GM12865 (cell line): Measurements from ENCODE around the gene HIBADH.

Experiments used
- DNase-seq: peaks from one replicate; pipeline ENCODE4 v3.0.0; 2010; ENCODE audit warnings: low read depth
- H3K4me3 ChIP-seq: 2 replicates; pipeline ENCODE4 v1.5.1; 2011; ENCODE audit warnings: mild to moderate bottlenecking, low read depth, low read length, control low read depth
- TF ChIP-seq, protein P1 (sequence below): IDR thresholded peaks from 2 replicates; pipeline ENCODE4 v1.5.1; 2011; ENCODE audit warnings: low read length, control low read depth, low read depth, inconsistent platforms; ENCODE audit not compliant: insufficient read depth; ENCODE audit errors: missing control alignments

HIBADH gene

DNA sequence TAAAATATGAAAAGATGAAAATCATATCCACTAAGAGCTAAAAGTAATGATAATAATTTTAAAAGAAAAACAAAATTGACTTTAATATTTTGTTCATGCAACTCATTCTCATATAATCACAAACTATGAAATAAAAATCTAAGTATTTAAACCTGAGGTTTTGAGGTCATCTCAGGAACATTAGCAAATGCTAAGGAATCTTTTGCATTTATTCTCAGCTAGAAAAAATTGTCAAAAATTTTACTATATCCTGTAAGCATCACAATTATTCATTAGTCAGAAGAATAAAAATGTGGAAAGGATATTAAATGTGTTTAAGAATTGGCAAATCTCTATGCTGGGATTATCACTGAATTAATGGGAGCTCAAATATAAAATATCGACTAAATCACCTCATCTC lies 40.5 kb upstream of the HIBADH start:
- DNase-seq = no peak
- TF ChIP-seq, protein P1, sequence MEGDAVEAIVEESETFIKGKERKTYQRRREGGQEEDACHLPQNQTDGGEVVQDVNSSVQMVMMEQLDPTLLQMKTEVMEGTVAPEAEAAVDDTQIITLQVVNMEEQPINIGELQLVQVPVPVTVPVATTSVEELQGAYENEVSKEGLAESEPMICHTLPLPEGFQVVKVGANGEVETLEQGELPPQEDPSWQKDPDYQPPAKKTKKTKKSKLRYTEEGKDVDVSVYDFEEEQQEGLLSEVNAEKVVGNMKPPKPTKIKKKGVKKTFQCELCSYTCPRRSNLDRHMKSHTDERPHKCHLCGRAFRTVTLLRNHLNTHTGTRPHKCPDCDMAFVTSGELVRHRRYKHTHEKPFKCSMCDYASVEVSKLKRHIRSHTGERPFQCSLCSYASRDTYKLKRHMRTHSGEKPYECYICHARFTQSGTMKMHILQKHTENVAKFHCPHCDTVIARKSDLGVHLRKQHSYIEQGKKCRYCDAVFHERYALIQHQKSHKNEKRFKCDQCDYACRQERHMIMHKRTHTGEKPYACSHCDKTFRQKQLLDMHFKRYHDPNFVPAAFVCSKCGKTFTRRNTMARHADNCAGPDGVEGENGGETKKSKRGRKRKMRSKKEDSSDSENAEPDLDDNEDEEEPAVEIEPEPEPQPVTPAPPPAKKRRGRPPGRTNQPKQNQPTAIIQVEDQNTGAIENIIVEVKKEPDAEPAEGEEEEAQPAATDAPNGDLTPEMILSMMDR = no peak
- H3K4me3 ChIP-seq = no peak overlapping the region

DNA sequence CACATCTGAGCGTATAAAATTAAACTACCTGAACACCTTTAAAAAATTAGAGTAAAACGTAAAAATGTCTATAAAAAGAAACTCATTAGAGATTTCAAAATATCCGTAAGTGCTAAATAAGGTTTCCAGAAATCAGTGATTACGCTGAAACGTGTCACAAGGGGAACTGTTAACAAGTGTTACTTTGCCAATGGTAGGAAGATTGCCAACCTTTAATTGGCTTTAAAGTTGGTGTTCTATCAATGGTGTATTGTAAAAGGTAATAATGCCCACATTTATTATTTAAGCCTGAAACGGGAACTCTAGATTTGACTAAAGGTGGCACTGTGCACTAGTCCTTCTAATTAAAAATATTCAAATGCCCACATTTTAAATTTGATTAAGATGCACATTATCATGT lies 37.8 kb upstream of the HIBADH start:
- no peak for DNase-seq
- H3K4me3 ChIP-seq = no peak overlapping the region
- TF ChIP-seq, protein P1 = no peak

DNA sequence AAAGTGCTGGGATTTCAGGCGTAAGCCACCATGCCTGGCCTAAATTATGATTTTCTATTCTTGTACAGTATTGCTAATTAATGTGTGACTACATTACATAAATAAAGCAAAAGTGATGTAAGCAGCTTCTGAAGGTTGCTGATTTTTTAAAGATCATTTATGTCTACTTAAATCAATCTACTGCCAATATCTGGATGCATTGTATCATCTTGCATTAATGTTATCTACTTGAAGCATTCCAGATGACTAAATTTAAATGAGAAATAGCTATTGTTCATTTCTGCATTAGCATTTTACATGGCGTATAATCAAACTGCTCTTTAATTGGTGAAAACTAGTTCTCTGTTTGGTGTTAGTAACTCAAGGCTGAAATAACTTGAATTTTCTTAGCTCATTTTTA lies 37.1 kb upstream of the HIBADH start:
- no peak overlapping the region for H3K4me3 ChIP-seq
- TF ChIP-seq, protein P1 = no peak
- no peak for DNase-seq

DNA sequence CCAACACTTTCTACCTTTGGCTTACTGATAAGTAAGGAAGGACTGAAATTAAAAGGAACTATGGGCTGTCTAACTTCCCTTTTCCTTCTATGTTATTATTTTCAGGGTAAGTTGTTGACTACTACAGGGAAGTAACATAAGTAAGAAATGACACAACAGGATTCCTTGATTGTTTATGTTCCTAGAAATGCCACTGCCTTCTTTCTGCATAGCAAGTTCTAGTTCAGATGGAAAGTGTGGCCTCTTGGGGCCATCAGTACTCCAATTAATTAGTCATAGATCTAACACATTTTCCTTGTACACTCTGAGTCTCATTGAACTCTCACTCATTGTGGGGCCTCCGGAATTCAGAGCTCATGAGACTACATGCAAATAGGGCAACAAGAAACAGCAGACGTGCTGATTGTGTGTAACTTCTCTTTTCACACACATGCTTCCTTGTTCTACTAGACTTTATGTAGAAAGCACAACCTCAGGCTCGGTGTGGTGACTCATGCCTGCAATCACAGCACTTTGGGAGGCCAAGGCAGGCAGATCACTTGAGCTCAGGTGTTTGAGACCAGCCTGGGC lies 35.3 kb upstream of the HIBADH start:
- peak; percentile 52 for DNase-seq
- TF ChIP-seq, protein P1 = no peak
- no peak overlapping the region for H3K4me3 ChIP-seq

DNA sequence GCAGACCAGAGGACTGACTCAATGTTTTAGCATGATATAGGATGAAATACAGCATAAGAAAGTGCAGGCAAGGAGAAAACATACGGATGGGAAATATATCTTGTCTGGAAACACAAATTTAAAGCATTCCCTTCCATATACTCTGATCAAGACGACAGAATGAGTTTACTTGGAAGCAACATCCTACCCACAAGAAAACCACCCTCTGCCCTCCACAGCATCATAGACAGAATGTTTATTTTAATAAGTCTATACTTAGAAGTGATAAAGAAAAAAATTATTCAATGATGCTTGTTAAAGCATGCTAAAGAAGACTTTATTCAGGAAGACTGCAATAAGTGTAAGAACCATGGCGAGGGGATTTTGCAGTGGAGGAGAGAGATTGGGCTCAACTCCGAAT lies 32.4 kb upstream of the HIBADH start:
- no peak overlapping the region for H3K4me3 ChIP-seq
- no peak for DNase-seq
- TF ChIP-seq, protein P1 = no peak

DNA sequence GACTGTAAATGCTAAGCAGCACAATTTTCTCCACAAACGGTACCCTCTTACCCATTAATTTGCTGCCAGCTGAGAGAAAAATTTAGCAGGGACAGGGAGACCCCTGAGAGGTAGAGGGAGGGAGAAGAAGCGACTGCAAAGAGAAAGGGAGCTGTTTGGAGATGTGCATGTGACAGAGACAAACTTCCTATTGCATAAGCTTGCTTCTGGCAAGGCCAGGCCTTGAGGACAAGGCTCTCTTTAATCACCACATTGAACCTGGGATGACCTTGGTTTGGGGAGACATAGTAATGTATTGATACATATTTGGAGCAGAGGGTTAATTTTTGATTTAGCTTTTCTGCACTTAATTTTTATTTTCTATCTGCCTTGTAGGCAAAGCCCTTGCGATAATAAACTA lies 31.1 kb upstream of the HIBADH start:
- TF ChIP-seq, protein P1 = no peak
- H3K4me3 ChIP-seq = no peak overlapping the region
- DNase-seq = no peak

DNA sequence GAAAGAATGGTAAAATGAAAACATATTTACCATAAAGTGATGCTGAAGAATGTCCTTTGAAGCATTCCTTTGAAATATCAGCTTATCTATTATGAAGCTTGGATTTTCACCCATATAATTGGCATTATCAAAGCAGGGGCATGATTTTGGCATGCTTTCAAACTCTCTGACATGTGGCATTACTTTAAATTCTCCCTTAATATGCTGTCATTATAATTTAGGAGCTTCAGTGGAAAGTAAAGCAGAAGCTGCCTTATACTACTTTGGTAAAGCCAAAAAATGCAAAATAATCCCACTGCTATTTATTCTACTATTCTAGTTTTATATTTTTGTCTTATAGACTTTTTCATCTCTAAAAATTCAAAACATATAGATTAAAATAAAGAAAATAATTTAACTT lies 28.0 kb upstream of the HIBADH start:
- no peak for DNase-seq
- TF ChIP-seq, protein P1 = no peak
- no peak overlapping the region for H3K4me3 ChIP-seq
